Measurements from ENCODE around the gene AFAP1.

The AFAP1 gene

GRCh38 chr4:7838136-7838782 is 101.4 kb downstream of the AFAP1 start:
- no peak for DNase-seq

- no peak for DNase-seq
Measured at GRCh38 chr4:7837597-7838135, 102.0 kb downstream of the AFAP1 start.

- no peak for DNase-seq
Measured at GRCh38 chr4:7831858-7832730, 107.6 kb downstream of the AFAP1 start.

- DNase-seq = no peak
Measured at GRCh38 chr4:7831330-7831729, 108.3 kb downstream of the AFAP1 start.

GRCh38 chr4:7830747-7831146 is 108.9 kb downstream of the AFAP1 start:
- no peak for DNase-seq

GRCh38 chr4:7829652-7830580 is 109.7 kb downstream of the AFAP1 start:
- no peak for DNase-seq

- no peak for DNase-seq
Measured at GRCh38 chr4:7828793-7829301, 110.8 kb downstream of the AFAP1 start.

- no peak for DNase-seq
Measured at GRCh38 chr4:7828011-7828720, 111.5 kb downstream of the AFAP1 start.

- DNase-seq = no peak
Measured at GRCh38 chr4:7827566-7827965, 112.1 kb downstream of the AFAP1 start.

GRCh38 chr4:7826909-7827306 is 112.8 kb downstream of the AFAP1 start:
- DNase-seq = no peak

- no peak for DNase-seq
Measured at GRCh38 chr4:7826176-7826908, 113.3 kb downstream of the AFAP1 start.

- no peak for DNase-seq
Measured at GRCh38 chr4:7824218-7824617, 115.4 kb downstream of the AFAP1 start.

GRCh38 chr4:7823416-7823824 is 116.2 kb downstream of the AFAP1 start:
- DNase-seq = no peak

GRCh38 chr4:7822877-7823276 is 116.8 kb downstream of the AFAP1 start:
- no peak for DNase-seq

- no peak for DNase-seq
Measured at GRCh38 chr4:7822137-7822505, 117.5 kb downstream of the AFAP1 start.

- no peak for DNase-seq
Measured at GRCh38 chr4:7821245-7822136, 118.2 kb downstream of the AFAP1 start.

- DNase-seq = no peak
Measured at GRCh38 chr4:7820031-7820818, 119.4 kb downstream of the AFAP1 start.

GRCh38 chr4:7819446-7819845 is 120.2 kb downstream of the AFAP1 start:
- no peak for DNase-seq

- no peak for DNase-seq
Measured at GRCh38 chr4:7818399-7818911, 121.2 kb downstream of the AFAP1 start.

Data from NCI-H526 treated with DMSO at 0.1 percent for 48 hours (cell line).